Epithelial cell of proximal tubule (primary cell): ENCODE data around the gene UBAC2. TPM values are rescaled to one million over a fixed set of nuclear protein-coding genes. Genes with fewer than 3 reads are reported as not detected.
"Not testable (repeated sequence)": the region's sequence is repeated elsewhere in the genome, so short reads cannot be mapped to it uniquely, and the experiment has no call there.

Source experiments
- DNase-seq: peaks from one replicate; pipeline ENCODE4 v3.0.0-alpha.2; 2011; ENCODE audit warnings: low read depth
- H3K4me3 ChIP-seq: 2 replicates; pipeline ENCODE4 v1.5.1; 2011; ENCODE audit warnings: low read depth, mild to moderate bottlenecking, low read length
- total RNA-seq: library from RNA; depleted of rRNA; stranded (reverse); fragments of >200 nt; gene quantifications from 2 replicates; pipeline ENCODE4 v1.2.3, GENCODE V29; 2015
- TF ChIP-seq, protein P1 (sequence below): conservative IDR thresholded peaks from 2 replicates; pipeline ENCODE4 v1.5.1; 2012; ENCODE audit warnings: low read depth, mild to moderate bottlenecking, low read length

The UBAC2 gene
- total RNA-seq, 1 donor from 2014 or later, result 63.9 TPM

DNA sequence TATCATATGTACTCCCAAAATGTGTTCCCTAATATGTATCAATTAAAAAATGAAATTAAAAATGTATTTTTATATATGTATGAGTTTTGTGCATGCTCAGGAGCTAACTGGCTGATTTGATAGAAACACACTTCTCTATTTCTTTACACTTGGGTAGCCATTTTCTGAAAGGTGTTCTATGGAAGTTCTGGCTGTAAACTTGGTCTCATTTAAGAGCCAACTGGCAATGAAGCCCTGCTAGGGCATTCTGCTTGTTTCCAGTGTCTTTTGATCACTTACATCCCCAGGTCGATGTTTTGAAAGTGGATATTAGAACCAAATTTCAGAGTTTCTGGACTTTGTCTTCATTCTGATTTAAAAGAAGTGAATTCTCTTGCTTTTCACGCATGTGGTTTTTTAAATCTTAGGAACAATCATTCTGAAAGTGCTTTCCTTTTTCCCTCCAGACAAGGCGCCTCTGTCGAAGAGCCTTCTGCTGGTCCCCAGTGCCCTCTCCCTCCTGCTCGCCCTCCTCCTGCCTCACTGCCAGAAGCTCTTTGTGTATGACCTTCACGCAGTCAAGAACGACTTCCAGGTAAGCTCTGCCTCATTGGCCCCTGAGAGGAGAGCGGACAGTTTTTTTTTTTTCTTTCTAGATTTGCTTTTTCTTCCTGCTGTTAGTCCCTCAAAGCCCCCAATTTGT lies 37.5 kb downstream of the UBAC2 start:
- no peak for DNase-seq
- H3K4me3 ChIP-seq, result no peak overlapping the region
- TF ChIP-seq, protein P1, sequence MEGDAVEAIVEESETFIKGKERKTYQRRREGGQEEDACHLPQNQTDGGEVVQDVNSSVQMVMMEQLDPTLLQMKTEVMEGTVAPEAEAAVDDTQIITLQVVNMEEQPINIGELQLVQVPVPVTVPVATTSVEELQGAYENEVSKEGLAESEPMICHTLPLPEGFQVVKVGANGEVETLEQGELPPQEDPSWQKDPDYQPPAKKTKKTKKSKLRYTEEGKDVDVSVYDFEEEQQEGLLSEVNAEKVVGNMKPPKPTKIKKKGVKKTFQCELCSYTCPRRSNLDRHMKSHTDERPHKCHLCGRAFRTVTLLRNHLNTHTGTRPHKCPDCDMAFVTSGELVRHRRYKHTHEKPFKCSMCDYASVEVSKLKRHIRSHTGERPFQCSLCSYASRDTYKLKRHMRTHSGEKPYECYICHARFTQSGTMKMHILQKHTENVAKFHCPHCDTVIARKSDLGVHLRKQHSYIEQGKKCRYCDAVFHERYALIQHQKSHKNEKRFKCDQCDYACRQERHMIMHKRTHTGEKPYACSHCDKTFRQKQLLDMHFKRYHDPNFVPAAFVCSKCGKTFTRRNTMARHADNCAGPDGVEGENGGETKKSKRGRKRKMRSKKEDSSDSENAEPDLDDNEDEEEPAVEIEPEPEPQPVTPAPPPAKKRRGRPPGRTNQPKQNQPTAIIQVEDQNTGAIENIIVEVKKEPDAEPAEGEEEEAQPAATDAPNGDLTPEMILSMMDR, result no peak

DNA sequence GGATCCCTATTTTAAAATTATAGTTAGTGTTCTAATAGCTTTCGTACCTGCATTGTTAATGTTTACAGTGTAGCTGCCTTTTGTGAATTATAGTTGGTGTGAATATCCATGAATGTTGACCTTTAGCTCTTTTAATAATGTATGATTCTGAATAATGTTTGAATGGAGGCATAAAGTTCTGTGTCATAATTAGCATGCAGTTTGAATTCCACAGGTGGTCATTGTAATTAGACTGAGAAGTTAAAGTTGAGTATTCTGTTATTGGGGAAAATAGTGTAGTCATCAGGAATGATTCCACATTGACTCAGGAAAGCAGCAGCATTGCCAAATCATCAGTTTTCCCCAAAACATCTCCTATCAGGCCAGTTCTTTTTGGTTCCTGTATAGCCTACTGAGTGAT lies 45.4 kb downstream of the UBAC2 start:
- H3K4me3 ChIP-seq, result no peak overlapping the region
- no peak for DNase-seq
- TF ChIP-seq, protein P1, result no peak

DNA sequence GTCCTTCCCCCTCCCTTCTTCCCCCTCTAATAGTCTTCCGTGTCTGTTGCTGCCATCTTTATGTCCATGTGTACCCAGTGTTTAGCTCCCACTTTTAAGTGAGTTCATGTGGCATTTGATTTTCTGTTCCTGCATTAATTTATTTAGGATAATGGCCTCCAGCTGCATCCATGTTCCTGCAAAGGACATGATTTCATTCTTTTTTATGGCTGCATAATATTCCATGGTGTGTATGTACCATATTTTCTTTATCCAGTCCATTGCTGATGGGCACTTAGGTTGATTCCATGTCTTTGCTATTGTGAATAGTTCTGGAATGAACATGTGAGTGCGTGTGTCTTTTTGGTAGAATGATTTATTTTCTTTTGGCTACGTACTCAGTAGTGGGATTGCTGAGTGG lies 48.5 kb downstream of the UBAC2 start:
- not testable (repeated sequence) for DNase-seq, H3K4me3 ChIP-seq

- not testable (repeated sequence) for DNase-seq, H3K4me3 ChIP-seq
Observed at GRCh38 chr13:99249606-99250005, 49.0 kb downstream of the UBAC2 start.

DNA sequence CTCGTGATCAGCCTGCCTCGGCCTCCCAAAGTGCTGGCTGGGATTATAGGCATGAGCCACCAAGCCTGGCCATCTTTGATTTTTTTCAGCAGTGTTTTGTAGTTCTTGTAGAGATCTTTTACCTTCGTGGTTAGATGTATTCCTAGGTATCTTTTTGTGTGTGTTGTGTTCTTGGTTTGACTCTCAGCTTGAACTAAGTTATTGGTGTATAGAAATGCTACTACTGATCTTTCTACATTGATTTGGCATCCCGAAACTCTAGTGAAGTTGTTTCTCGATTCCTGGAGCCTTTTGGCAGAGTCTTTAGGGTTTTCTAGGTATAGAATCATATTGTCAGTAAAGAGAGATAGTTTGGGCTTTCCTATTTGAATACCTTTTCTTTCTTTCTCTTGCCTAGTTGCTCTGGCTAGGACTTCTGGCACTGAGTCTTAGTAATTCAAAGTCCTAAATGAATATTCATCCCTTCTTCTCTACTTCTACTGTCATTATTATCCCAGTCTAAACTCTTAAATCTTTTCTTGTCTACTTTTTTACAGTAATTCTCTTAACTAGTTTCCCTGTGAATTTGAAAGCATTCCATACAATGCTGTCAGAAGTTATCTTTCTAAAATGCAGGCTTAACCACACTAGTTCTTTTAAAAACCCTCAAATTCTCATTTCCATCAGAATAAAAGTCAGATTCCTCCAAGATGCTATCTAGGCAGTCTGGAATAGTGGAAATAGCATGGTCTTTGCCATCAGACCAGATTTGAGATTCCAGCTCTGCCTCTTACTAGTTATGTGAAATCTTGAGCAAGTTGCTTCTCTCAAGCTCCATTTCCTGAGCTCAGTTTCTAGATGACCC lies 50.5 kb downstream of the UBAC2 start:
- no peak for DNase-seq
- TF ChIP-seq, protein P1, result no peak

GRCh38 chr13:99251921-99252320 lies 51.3 kb downstream of the UBAC2 start:
- TF ChIP-seq, protein P1, result no peak
- no peak for DNase-seq
- no peak overlapping the region for H3K4me3 ChIP-seq

More for the DNA sequence above, 50.5 kb downstream of the UBAC2 start:
- no peak overlapping the region for H3K4me3 ChIP-seq

- DNase-seq, result no peak
- no peak overlapping the region for H3K4me3 ChIP-seq
- TF ChIP-seq, protein P1, result no peak
Observed at GRCh38 chr13:99254830-99255229, 54.2 kb downstream of the UBAC2 start.

DNA sequence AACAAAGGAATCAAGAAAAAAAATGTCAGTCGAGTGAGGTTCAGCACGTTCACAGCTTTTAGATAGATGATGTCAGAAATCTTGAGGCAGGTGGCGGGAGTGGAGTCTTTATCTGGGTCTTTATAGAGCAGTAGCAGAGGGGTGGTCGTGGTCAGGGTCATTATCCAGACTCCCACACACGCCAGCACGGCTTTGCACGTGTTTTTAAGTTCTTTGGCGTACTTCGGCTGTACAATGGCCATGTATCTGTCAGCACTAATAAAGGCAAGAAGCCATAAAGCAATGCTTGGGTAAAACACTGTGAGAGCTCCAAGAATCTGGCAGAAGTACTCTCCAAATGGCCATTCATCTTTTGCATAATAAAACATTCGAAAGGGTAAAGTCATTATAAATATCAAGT lies 54.6 kb downstream of the UBAC2 start:
- TF ChIP-seq, protein P1, result no peak
- DNase-seq, result no peak

More for the DNA sequence above, 54.6 kb downstream of the UBAC2 start:
- no peak overlapping the region for H3K4me3 ChIP-seq
